ENCODE data around the gene ABCA6. TPM values are rescaled to one million over a fixed set of nuclear protein-coding genes. Genes with fewer than 3 reads are reported as not detected.
A peak's percentile ranks its signal among the peaks of the same experiment; 100 is the strongest.

ABCA6 gene
- total and polyA plus RNA-seq, 4 donors: 7.8 to 200 (median 35.7) TPM

GRCh38 chr17:69062860-69063581 lies 78.7 kb downstream of the ABCA6 start:
- H3K4me3 ChIP-seq (ENCODE audit: low read length in 2 of 2): no peak overlapping the region
- ATAC-seq (ENCODE audit: low FRiP score): no peak
- H3K9me3 ChIP-seq (ENCODE audit: control insufficient read depth, low read length): no peaks in the 10 kb centered on the region
- WGBS, 2 donors: 73 to 76% methylated on average over 4 of the region's 4 CpGs
- no peaks in the 10 kb centered on the region for H3K36me3 ChIP-seq (ENCODE audit: control insufficient read depth in 1 of 2, insufficient read depth in 2 of 2, low read length in 1 of 2)
- H3K27me3 ChIP-seq (ENCODE audit: control insufficient read depth in 1 of 2, insufficient read depth in 2 of 2, low read length in 1 of 2): no peaks in the 10 kb centered on the region
- intact Hi-C loops (cut with DNase I): no loop called here
- no peak for DNase-seq
- no peak overlapping the region for H3K27ac ChIP-seq (ENCODE audit: low read depth in 1 of 2, low read length in 2 of 2)
- no peaks in the 10 kb centered on the region for H3K4me1 ChIP-seq (ENCODE audit: control insufficient read depth in 1 of 2, insufficient read depth in 2 of 2, low read length in 2 of 2)

- no peak overlapping the region for H3K4me3 ChIP-seq (ENCODE audit: low read length in 2 of 2)
- DNase-seq (no peak), ATAC-seq (ENCODE audit: low FRiP score) (no peak)
- no peak overlapping the region for H3K27ac ChIP-seq (ENCODE audit: low read depth in 1 of 2, low read length in 2 of 2)
- intact Hi-C loops (cut with DNase I): no loop called here
- H3K4me1 ChIP-seq (ENCODE audit: control insufficient read depth in 1 of 2, insufficient read depth in 2 of 2, low read length in 2 of 2): no peaks in the 10 kb centered on the region
- H3K36me3 ChIP-seq (ENCODE audit: control insufficient read depth in 1 of 2, insufficient read depth in 2 of 2, low read length in 1 of 2): no peaks in the 10 kb centered on the region
- H3K9me3 ChIP-seq (ENCODE audit: control insufficient read depth, low read length): no peaks in the 10 kb centered on the region
- no peaks in the 10 kb centered on the region for H3K27me3 ChIP-seq (ENCODE audit: control insufficient read depth in 1 of 2, insufficient read depth in 2 of 2, low read length in 1 of 2)
- WGBS, 2 donors: 75 to 78% methylated on average over 4 of the region's 4 CpGs
These were observed 79.8 kb downstream of the ABCA6 start for GRCh38 chr17:69061721-69062556.

DNA sequence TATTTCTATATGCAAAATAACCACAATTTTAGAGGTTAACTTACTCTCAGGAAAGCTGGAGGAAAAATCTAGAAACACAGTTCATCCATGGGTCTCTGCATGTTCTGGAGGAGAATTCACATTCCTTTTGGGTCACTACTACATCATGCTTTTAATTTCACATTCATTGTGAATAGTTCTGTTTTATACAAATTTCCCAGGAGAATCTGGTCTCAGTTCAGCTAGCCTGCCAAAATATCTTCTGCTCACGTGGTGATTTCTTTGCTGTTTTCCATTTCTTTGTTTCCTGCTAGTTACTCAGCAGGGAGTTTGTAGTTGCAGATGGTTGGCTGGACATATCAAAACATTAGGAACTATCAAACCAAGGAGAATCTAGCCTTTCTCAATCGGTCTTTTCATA lies 80.9 kb downstream of the ABCA6 start, which contains the start of gene ABCA9:
ABCA9 (minus strand) TSS at position 106 of the 400 bp plus-strand sequence. CDS start 9,801 bp downstream, outside the sequence.
- intact Hi-C loops (cut with DNase I): no loop called here
- H3K27ac ChIP-seq (ENCODE audit: low read depth in 1 of 2, low read length in 2 of 2): no peak within 1 kb of the TSS
- no peaks in the 10 kb centered on the region for H3K4me1 ChIP-seq (ENCODE audit: control insufficient read depth in 1 of 2, insufficient read depth in 2 of 2, low read length in 2 of 2)
- H3K4me3 ChIP-seq (ENCODE audit: low read length in 2 of 2): no peak within 1 kb of the TSS
- no peaks in the 10 kb centered on the region for H3K36me3 ChIP-seq (ENCODE audit: control insufficient read depth in 1 of 2, insufficient read depth in 2 of 2, low read length in 1 of 2)
- H3K9me3 ChIP-seq (ENCODE audit: control insufficient read depth, low read length): no peaks in the 10 kb centered on the region
- WGBS, 2 donors: 0 to 7% methylated on average over 2 of the region's 2 CpGs
- ATAC-seq (ENCODE audit: low FRiP score) (peak; percentile 79), DNase-seq (no peak)
- no peaks in the 10 kb centered on the region for H3K27me3 ChIP-seq (ENCODE audit: control insufficient read depth in 1 of 2, insufficient read depth in 2 of 2, low read length in 1 of 2)

DNA sequence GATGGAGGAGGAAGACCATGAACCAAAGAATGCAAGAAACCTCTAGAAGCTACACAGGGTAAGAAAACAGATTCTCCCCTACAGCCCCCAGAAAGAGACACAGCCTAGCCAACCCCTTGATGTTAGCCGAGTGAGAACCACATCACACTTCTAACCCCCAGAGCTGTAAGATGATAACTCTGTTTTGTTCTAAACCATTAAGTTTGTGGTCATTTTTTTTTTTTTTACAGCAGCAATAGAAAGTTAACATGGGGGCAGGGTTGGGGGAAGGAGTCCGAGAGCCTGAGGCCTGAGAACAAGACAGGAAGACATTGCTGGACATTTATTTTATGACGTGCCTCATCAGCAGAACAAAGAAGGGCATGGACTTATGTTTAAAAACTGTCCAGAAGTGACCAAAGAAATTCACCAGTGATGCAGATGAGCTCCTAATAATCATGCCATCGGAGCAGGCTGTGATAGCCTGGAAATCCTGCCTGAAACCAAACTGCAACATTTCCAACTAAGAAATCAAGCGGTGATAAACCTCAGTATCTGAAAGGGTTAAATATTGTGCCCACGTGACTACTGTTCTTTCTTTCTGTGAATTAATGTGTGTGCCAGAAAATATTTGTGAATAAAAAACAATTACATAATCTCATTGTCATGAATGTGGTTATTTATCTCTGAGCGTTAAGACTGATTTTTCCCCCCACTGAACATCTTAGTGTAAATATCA lies 82.1 kb downstream of the ABCA6 start:
- Histone ChIP-seq H3K36me3 (ENCODE audit: control insufficient read depth in 1 of 2, insufficient read depth in 2 of 2, low read length in 1 of 2) (no peaks in the 10 kb centered on the region), H3K4me1 (ENCODE audit: control insufficient read depth in 1 of 2, insufficient read depth in 2 of 2, low read length in 2 of 2) (no peaks in the 10 kb centered on the region), H3K27me3 (ENCODE audit: control insufficient read depth in 1 of 2, insufficient read depth in 2 of 2, low read length in 1 of 2) (no peaks in the 10 kb centered on the region), H3K27ac (ENCODE audit: low read depth in 1 of 2, low read length in 2 of 2) (no peak overlapping the region), H3K9me3 (ENCODE audit: control insufficient read depth, low read length) (no peaks in the 10 kb centered on the region), H3K4me3 (ENCODE audit: low read length in 2 of 2) (no peak overlapping the region)
- intact Hi-C loops (cut with DNase I): no loop called here
- DNase-seq (no peak), ATAC-seq (ENCODE audit: low FRiP score) (no peak)
- 45 to 50% methylated on average over 7 of the region's 7 CpGs for WGBS, 2 donors

DNA sequence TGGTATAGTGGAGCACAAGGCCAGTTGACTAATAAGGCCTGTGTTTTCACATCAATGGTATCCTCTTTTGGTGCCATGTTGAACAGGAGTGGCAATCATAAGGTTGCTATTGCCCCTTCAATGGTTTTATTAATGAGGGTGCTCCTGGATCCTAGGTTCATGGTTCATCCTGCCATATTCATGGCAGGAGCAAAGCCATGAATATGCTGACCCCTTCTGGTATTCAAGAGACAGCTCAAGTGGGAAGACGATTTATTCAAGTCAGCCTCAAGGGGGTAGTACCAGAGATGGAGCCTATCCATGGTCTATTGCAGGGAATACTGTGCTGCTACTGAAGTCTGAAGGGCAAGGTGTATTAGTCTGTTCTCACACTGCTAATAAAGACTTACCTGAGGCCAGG lies 83.5 kb downstream of the ABCA6 start:
- Histone ChIP-seq H3K4me3 (ENCODE audit: low read length in 2 of 2) (no peak overlapping the region), H3K27me3 (ENCODE audit: control insufficient read depth in 1 of 2, insufficient read depth in 2 of 2, low read length in 1 of 2) (no peaks in the 10 kb centered on the region), H3K27ac (ENCODE audit: low read depth in 1 of 2, low read length in 2 of 2) (no peak overlapping the region), H3K36me3 (ENCODE audit: control insufficient read depth in 1 of 2, insufficient read depth in 2 of 2, low read length in 1 of 2) (no peaks in the 10 kb centered on the region), H3K9me3 (ENCODE audit: control insufficient read depth, low read length) (no peaks in the 10 kb centered on the region), H3K4me1 (ENCODE audit: control insufficient read depth in 1 of 2, insufficient read depth in 2 of 2, low read length in 2 of 2) (no peaks in the 10 kb centered on the region)
- WGBS, 2 donors: 89 to 91% methylated on average over 1 of the region's 1 CpG
- intact Hi-C loops (cut with DNase I): no loop called here
- DNase-seq (no peak), ATAC-seq (ENCODE audit: low FRiP score) (no peak)

DNA sequence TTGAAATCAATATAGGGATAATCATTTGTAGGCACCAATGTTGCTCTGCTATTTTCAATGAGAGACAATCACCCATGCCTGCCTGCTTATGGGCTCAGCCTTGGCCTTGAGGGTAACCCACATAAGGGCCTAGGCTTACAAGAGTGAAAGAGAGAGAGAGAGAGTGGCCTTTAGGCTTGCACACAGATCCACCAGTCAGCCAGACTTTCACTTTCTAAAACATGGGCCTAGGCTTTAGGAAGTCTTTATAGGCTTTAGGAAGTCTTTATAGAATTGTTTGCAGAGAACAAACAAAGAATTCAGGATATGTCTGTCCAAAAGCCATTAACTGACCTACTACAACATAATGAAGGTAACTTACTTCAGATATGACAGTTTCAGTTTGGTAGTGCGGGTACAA lies 84.4 kb downstream of the ABCA6 start:
- H3K27ac ChIP-seq (ENCODE audit: low read depth in 1 of 2, low read length in 2 of 2): no peak overlapping the region
- no peaks in the 10 kb centered on the region for H3K36me3 ChIP-seq (ENCODE audit: control insufficient read depth in 1 of 2, insufficient read depth in 2 of 2, low read length in 1 of 2)
- no peak for DNase-seq
- intact Hi-C loops (cut with DNase I): no loop called here
- no peaks in the 10 kb centered on the region for H3K27me3 ChIP-seq (ENCODE audit: control insufficient read depth in 1 of 2, insufficient read depth in 2 of 2, low read length in 1 of 2)
- H3K4me3 ChIP-seq (ENCODE audit: low read length in 2 of 2): no peak overlapping the region
- H3K4me1 ChIP-seq (ENCODE audit: control insufficient read depth in 1 of 2, insufficient read depth in 2 of 2, low read length in 2 of 2): no peaks in the 10 kb centered on the region
- WGBS, 2 donors: 93 to 94% methylated on average over 1 of the region's 1 CpG
- ATAC-seq (ENCODE audit: low FRiP score): no peak
- no peaks in the 10 kb centered on the region for H3K9me3 ChIP-seq (ENCODE audit: control insufficient read depth, low read length)

GRCh38 chr17:69056179-69056823 lies 85.4 kb downstream of the ABCA6 start:
- no peaks in the 10 kb centered on the region for H3K27me3 ChIP-seq (ENCODE audit: control insufficient read depth in 1 of 2, insufficient read depth in 2 of 2, low read length in 1 of 2)
- DNase-seq: no peak
- no peaks in the 10 kb centered on the region for H3K4me1 ChIP-seq (ENCODE audit: control insufficient read depth in 1 of 2, insufficient read depth in 2 of 2, low read length in 2 of 2)
- H3K9me3 ChIP-seq (ENCODE audit: control insufficient read depth, low read length): no peaks in the 10 kb centered on the region
- no peak for ATAC-seq (ENCODE audit: low FRiP score)
- no peak overlapping the region for H3K27ac ChIP-seq (ENCODE audit: low read depth in 1 of 2, low read length in 2 of 2)
- H3K36me3 ChIP-seq (ENCODE audit: control insufficient read depth in 1 of 2, insufficient read depth in 2 of 2, low read length in 1 of 2): no peaks in the 10 kb centered on the region
- intact Hi-C loops (cut with DNase I): no loop called here
- no peak overlapping the region for H3K4me3 ChIP-seq (ENCODE audit: low read length in 2 of 2)
- 79 to 87% methylated on average over 3 of the region's 3 CpGs for WGBS, 2 donors

- ATAC-seq (ENCODE audit: low FRiP score) (no peak), DNase-seq (no peak)
- H3K36me3 ChIP-seq (ENCODE audit: control insufficient read depth in 1 of 2, insufficient read depth in 2 of 2, low read length in 1 of 2): no peaks in the 10 kb centered on the region
- H3K4me1 ChIP-seq (ENCODE audit: control insufficient read depth in 1 of 2, insufficient read depth in 2 of 2, low read length in 2 of 2): peaks cover 0 to 2% of the 10 kb centered on the region in 2 donors
- WGBS, 2 donors: 89 to 93% methylated on average over 2 of the region's 2 CpGs
- no peaks in the 10 kb centered on the region for H3K9me3 ChIP-seq (ENCODE audit: control insufficient read depth, low read length)
- H3K27me3 ChIP-seq (ENCODE audit: control insufficient read depth in 1 of 2, insufficient read depth in 2 of 2, low read length in 1 of 2): no peaks in the 10 kb centered on the region
- no peak overlapping the region for H3K4me3 ChIP-seq (ENCODE audit: low read length in 2 of 2)
- intact Hi-C loops (cut with DNase I): no loop called here
- no peak overlapping the region for H3K27ac ChIP-seq (ENCODE audit: low read depth in 1 of 2, low read length in 2 of 2)
These were observed 86.4 kb downstream of the ABCA6 start for GRCh38 chr17:69055334-69055733.
